HepG2 (cell line): Measurements from ENCODE around the gene AGTRAP. TPM values are rescaled to one million over a fixed set of nuclear protein-coding genes. Genes with fewer than 3 reads are reported as not detected.

Experiments
- ATAC-seq: fragments of 200-7000 bp; cut with Tn5 transposase; 3 replicates; pipeline ENCODE4 v1.9.1; 2020; ENCODE audit warnings: mild to moderate bottlenecking, moderate library complexity
- BruUV-seq: library from RNA; stranded (reverse); fragments of 400-500 nt; replicated peaks from 2 replicates; lab custom pipeline; 2021; lab: Mats Ljungman, UMichigan
- CTCF ChIA-PET: fragments of 300-600 bp; formaldehyde crosslinking; extraction: SDS; loops from one replicate; lab custom pipeline; 2021; ENCODE audit warnings: low total read pairs, inconsistent platforms, low intra/inter-chr PET ratio; lab: Yijun Ruan, JAX
- POLR2A ChIA-PET: fragments of 350-600 bp; sonication (Branson Sonifier 250); formaldehyde crosslinking; loops from one replicate; lab custom pipeline; 2020; ENCODE audit warnings: antibody characterized with exemption, inconsistent platforms; lab: Yijun Ruan, JAX
- DNase-seq: peaks from one replicate; pipeline ENCODE4 v3.0.0-alpha.2; 2015; ENCODE audit warnings: low spot score
- FAIRE-seq: peaks from 3 replicates; lab custom pipeline; 2011; peaks lifted over from hg19 to GRCh38; lab: Jason Lieb, UNC
- H2AFZ ChIP-seq: one replicate; pipeline ENCODE4 v1.6.1; 2011; ENCODE audit warnings: low read length, inconsistent platforms
- H3K27ac ChIP-seq: fragments of 300-600 bp; 3 replicates; pipeline ENCODE4 v1.8.0; 2011; ENCODE audit warnings: mixed run types, mild to moderate bottlenecking, mixed read lengths, low read length, inconsistent platforms; ENCODE audit not compliant: insufficient read depth; ENCODE audit errors: extremely low read length
- H3K27me3 ChIP-seq, 2 experiments: fragments of 200-600 bp in 1 of 2; 2 replicates in 1 of 2; 3 replicates in 1 of 2; pipeline versions ENCODE4 v1.6.0 to v1.8.0; 2011; ENCODE audit warnings: low read length in 2 of 2, mild to moderate bottlenecking in 2 of 2, moderate library complexity in 2 of 2, inconsistent platforms in 1 of 2; ENCODE audit not compliant: insufficient read depth in 2 of 2, control insufficient read depth in 1 of 2
- H3K36me3 ChIP-seq, 2 experiments: fragments of 200-600 bp in 1 of 2; replicated peaks in 1 of 2; 2 replicates in 1 of 2; 3 replicates in 1 of 2; pipeline versions ENCODE4 v1.5.1 to v1.8.0; 2011; ENCODE audit warnings: low read length in 2 of 2, inconsistent platforms in 1 of 2; ENCODE audit not compliant: insufficient read depth in 2 of 2, control insufficient read depth in 1 of 2
- H3K4me1 ChIP-seq: 2 replicates; pipeline ENCODE4 v1.5.1; 2012; ENCODE audit warnings: low read length, inconsistent platforms; ENCODE audit not compliant: insufficient read depth
- H3K4me2 ChIP-seq: 2 replicates; pipeline ENCODE4 v1.6.0; 2011; ENCODE audit warnings: low read depth, low read length, inconsistent platforms
- H3K4me3 ChIP-seq, 3 experiments: fragments of 200-600 bp in 1 of 3; sonication (generic), shearing (Covaris generic) in 1 of 3; replicated peaks in 1 of 3; 2 replicates each; pipeline ENCODE4 v1.5.1; 2011 to 2016; ENCODE audit warnings: low read length in 3 of 3, inconsistent platforms in 2 of 3, low read depth in 2 of 3, mild to moderate bottlenecking in 2 of 3, control low read depth in 1 of 3, mixed read lengths in 1 of 3; ENCODE audit not compliant: insufficient read depth in 1 of 3
- H3K79me2 ChIP-seq: one replicate; pipeline ENCODE4 v1.6.1; 2011; ENCODE audit warnings: low read length, inconsistent platforms; ENCODE audit not compliant: insufficient read depth
- H3K9ac ChIP-seq: 2 replicates; pipeline ENCODE4 v1.6.0; 2011; ENCODE audit warnings: mild to moderate bottlenecking, low read depth, low read length, inconsistent platforms; ENCODE audit not compliant: insufficient read depth
- H3K9me3 ChIP-seq: 2 replicates; pipeline ENCODE4 v1.5.1; 2012; ENCODE audit warnings: mild to moderate bottlenecking, low read length
- H4K20me1 ChIP-seq: 2 replicates; pipeline ENCODE4 v1.6.0; 2011; ENCODE audit warnings: inconsistent platforms, mild to moderate bottlenecking, low read length, moderate library complexity; ENCODE audit not compliant: insufficient read depth
- ADNP ChIP-seq: sonication (generic); formaldehyde crosslinking; IDR thresholded peaks from 2 replicates; pipeline ENCODE4 v1.4.0; 2020; ENCODE audit warnings: missing genetic modification reagents
- CHD2 ChIP-seq: IDR thresholded peaks from 2 replicates; pipeline ENCODE4 v1.6.1; 2011; ENCODE audit warnings: low read depth, low read length, improper control_type of control experiment
- EZH2 ChIP-seq: conservative IDR thresholded peaks from 2 replicates; pipeline ENCODE4 v1.6.1; 2012; ENCODE audit warnings: mild to moderate bottlenecking, low read depth, low read length, moderate library complexity
- FIP1L1 ChIP-seq: fragments of 200-400 bp; formaldehyde crosslinking; IDR thresholded peaks from 2 replicates; pipeline ENCODE4 v1.6.1; 2018; ENCODE audit warnings: low read depth, mild to moderate bottlenecking, low read length, moderate library complexity, borderline replicate concordance; ENCODE audit not compliant: insufficient read depth
- ISL2 ChIP-seq: sonication (generic); formaldehyde crosslinking; IDR thresholded peaks from 2 replicates; pipeline ENCODE4 v1.5.0; 2020; ENCODE audit warnings: missing genetic modification reagents
- MIXL1 ChIP-seq: IDR thresholded peaks from 2 replicates; pipeline ENCODE4 v1.6.1; 2016
- SIN3A ChIP-seq: IDR thresholded peaks from 2 replicates; pipeline ENCODE4 v1.6.1; 2011; ENCODE audit warnings: low read depth, mild to moderate bottlenecking, control low read depth, low read length, borderline replicate concordance
- SMAD1 ChIP-seq: sonication (generic); formaldehyde crosslinking; IDR thresholded peaks from 2 replicates; pipeline ENCODE4 v1.4.0; 2020; ENCODE audit warnings: missing genetic modification reagents, low read depth, mild to moderate bottlenecking, borderline replicate concordance
- SOX6 ChIP-seq, 2 experiments: fragments of 450-650 bp in 1 of 2; sonication (generic) in 1 of 2; formaldehyde crosslinking in 1 of 2; IDR thresholded peaks; 2 replicates each; pipeline versions ENCODE4 v1.4.0 to v1.6.1; 2017 to 2020; ENCODE audit warnings: antibody characterized with exemption in 1 of 2, mild to moderate bottlenecking in 1 of 2, missing genetic modification reagents in 1 of 2
- ZBTB7A ChIP-seq: sonication (generic); formaldehyde crosslinking; IDR thresholded peaks from 2 replicates; pipeline ENCODE4 v1.8.0; 2022; ENCODE audit warnings: mild to moderate bottlenecking, missing genetic modification reagents
- ZNF251 ChIP-seq: sonication (generic); formaldehyde crosslinking; IDR thresholded peaks from 2 replicates; pipeline ENCODE4 v1.9.0; 2021; ENCODE audit warnings: mild to moderate bottlenecking, missing genetic modification reagents
- ZNF34 ChIP-seq: sonication (generic); formaldehyde crosslinking; IDR thresholded peaks from 2 replicates; pipeline ENCODE4 v1.4.0; 2020; ENCODE audit warnings: mild to moderate bottlenecking, missing genetic modification reagents, borderline replicate concordance
- ZNF83 ChIP-seq: sonication (generic); formaldehyde crosslinking; IDR thresholded peaks from 2 replicates; pipeline ENCODE4 v1.4.0; 2020; ENCODE audit warnings: missing genetic modification reagents, mild to moderate bottlenecking, borderline replicate concordance
- ZSCAN29 ChIP-seq: sonication (generic); formaldehyde crosslinking; conservative IDR thresholded peaks from 2 replicates; pipeline ENCODE4 v1.4.0; 2020; ENCODE audit warnings: mild to moderate bottlenecking, missing genetic modification reagents
- WGBS: methylation state at CpG from one replicate; pipeline ENCODE4 v1.1.6; 2017; ENCODE audit warnings: low lambda C conversion rate; 5-methylcytosine and 5-hydroxymethylcytosine counted together
- in situ Hi-C: cut with HindIII; loops from 2 replicates; pipeline ENCODE4 v1.10.0; 2017; ENCODE audit warnings: low pct_unique_long_range_greater_than_20kb; ENCODE audit not compliant: extremely low pct_ligation_motif_present
- intact Hi-C: fragments of 100-400 bp; cut with micrococcal nuclease; formaldehyde crosslinking; loops from one replicate; pipeline ENCODE4 v1.10.0; 2022; ENCODE audit not compliant: unreplicated experiment
- polyA plus RNA-seq, 8 experiments: library from polyadenylated mRNA; depleted of rRNA in 3 of 8; stranded (reverse) in 7 of 8; unstranded in 1 of 8; fragments of >200 nt; fragmentation: Illumina TruSeq in 4 of 8; extraction: Trizol in 4 of 8; gene quantifications; 2 replicates each; pipeline versions ENCODE4 v1.2.1 to v1.2.3, GENCODE V29; 2011 to 2016; ENCODE audit warnings: low read depth in 4 of 8, missing spikeins in 1 of 8, mixed read lengths in 1 of 8; ENCODE audit not compliant: insufficient read depth in 1 of 8
- total RNA-seq, 5 experiments: library from RNA; depleted of rRNA; stranded (reverse); fragments of >200 nt; fragmentation: Illumina TruSeq; extraction: Trizol; gene quantifications; 2 replicates each; pipeline ENCODE4 v1.2.3, GENCODE V29; 2016; ENCODE audit warnings: low read depth in 1 of 5
- TF ChIP-seq, protein P1 (sequence below): IDR thresholded peaks from 2 replicates; pipeline ENCODE4 v1.6.1; 2016; ENCODE audit warnings: missing genetic modification reagents, missing compliant biosample characterization
- TF ChIP-seq, protein P2 (sequence below): sonication (generic); formaldehyde crosslinking; conservative IDR thresholded peaks from 2 replicates; pipeline ENCODE4 v1.5.0; 2020; ENCODE audit warnings: missing genetic modification reagents

Gene AGTRAP
- total and polyA plus RNA-seq, 2 of the 13 experiments (the other 11 are each of a cell fraction or from before 2014, with no cell fraction given) = 28.3 to 32.0 TPM

DNA sequence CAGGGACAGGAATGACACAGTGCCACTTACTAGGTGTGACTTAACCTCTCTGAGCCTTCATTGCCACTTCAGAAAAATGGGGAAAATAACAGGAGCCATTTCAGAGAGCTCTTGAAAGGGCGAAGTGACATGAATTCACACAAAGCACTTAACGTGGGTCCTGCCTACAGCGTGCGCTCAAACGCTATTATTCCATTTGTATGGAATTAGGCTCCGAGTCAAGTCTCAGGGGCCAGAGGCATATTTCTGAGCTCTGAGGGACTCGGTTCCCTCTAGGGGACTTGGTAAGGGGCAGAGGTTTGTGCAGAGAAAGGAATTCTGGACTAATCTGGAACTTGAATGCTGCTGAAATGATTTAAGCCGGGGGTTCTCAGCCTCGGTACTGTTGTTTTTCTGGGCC is 30.3 kb upstream of the AGTRAP start:
- CTCF ChIA-PET = no interaction called here
- TF ChIP-seq EZH2 (0 out of 2 replicates have a peak, but pooled peaks have one; percentile 3), FIP1L1 (no peak)

DNA sequence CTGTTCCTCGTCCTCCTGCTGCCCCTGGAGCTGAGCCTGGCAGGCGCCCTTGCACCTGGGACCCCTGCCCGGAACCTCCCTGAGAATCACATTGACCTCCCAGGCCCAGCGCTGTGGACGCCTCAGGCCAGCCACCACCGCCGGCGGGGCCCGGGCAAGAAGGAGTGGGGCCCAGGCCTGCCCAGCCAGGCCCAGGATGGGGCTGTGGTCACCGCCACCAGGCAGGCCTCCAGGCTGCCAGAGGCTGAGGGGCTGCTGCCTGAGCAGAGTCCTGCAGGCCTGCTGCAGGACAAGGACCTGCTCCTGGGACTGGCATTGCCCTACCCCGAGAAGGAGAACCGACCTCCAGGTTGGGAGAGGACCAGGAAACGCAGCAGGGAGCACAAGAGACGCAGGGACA is 29.6 kb upstream of the AGTRAP start:
- intact Hi-C loops (no loop called here), in situ Hi-C loops (no loop called here)
- Histone ChIP-seq H3K9ac (no peak overlapping the region), H3K4me3 (no peak overlapping the region), H3K36me3 (no peaks in the 10 kb centered on the region), H3K27ac (no peak overlapping the region), H3K4me1 (peaks cover 13% of the 10 kb centered on the region), H2AFZ (no peak overlapping the region), H3K79me2 (no peaks in the 10 kb centered on the region), H3K27me3 (peaks cover 17 to 57% of the 10 kb centered on the region in 2 experiments), H4K20me1 (no peaks in the 10 kb centered on the region), H3K4me2 (no peak overlapping the region), H3K9me3 (no peaks in the 10 kb centered on the region)
- DNase-seq = no peak
- no peak for TF ChIP-seq ZSCAN29 (CRISPR knock-in tag)
- TF ChIP-seq ISL2 (CRISPR knock-in tag) = no peak
- no peak for TF ChIP-seq ZNF34 (CRISPR knock-in tag)
- no peak for TF ChIP-seq MIXL1
- TF ChIP-seq ZBTB7A (CRISPR knock-in tag) = no peak
- TF ChIP-seq, protein P1, sequence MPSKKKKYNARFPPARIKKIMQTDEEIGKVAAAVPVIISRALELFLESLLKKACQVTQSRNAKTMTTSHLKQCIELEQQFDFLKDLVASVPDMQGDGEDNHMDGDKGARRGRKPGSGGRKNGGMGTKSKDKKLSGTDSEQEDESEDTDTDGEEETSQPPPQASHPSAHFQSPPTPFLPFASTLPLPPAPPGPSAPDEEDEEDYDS (CRISPR knock-in tag) = no peak
- TF ChIP-seq CHD2 = no peak
- no peak for TF ChIP-seq ZNF83 (CRISPR knock-in tag)
- no peak for TF ChIP-seq SIN3A
- TF ChIP-seq ZNF251 = no peak
- no peak for TF ChIP-seq SMAD1
- no peak for TF ChIP-seq SOX6 (IDR thresholded peaks at IDR 0.05)
- TF ChIP-seq SOX6 (CRISPR knock-in tag; IDR thresholded peaks at IDR 0.05) = no peak
- no peak for TF ChIP-seq ADNP
- TF ChIP-seq, protein P2, sequence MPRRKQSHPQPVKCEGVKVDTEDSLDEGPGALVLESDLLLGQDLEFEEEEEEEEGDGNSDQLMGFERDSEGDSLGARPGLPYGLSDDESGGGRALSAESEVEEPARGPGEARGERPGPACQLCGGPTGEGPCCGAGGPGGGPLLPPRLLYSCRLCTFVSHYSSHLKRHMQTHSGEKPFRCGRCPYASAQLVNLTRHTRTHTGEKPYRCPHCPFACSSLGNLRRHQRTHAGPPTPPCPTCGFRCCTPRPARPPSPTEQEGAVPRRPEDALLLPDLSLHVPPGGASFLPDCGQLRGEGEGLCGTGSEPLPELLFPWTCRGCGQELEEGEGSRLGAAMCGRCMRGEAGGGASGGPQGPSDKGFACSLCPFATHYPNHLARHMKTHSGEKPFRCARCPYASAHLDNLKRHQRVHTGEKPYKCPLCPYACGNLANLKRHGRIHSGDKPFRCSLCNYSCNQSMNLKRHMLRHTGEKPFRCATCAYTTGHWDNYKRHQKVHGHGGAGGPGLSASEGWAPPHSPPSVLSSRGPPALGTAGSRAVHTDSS (CRISPR knock-in tag) = no peak
- ChIA-PET POLR2A (no interaction called here), CTCF (no interaction called here)
- no peak for FAIRE-seq
- no peak for ATAC-seq
- 36% methylated on average over 4 of the region's 14 CpGs for WGBS
- no TSS peak for BruUV-seq

More for the DNA sequence above, 30.3 kb upstream of the AGTRAP start:
- in situ Hi-C loops (no loop called here), intact Hi-C loops (no loop called here)
- no peak overlapping the region for H2AFZ ChIP-seq
- H3K4me3 ChIP-seq = no peak overlapping the region
- POLR2A ChIA-PET = no interaction called here
- no peaks in the 10 kb centered on the region for H4K20me1 ChIP-seq
- no peak overlapping the region for H3K4me2 ChIP-seq
- WGBS = 27% methylated on average over 7 of the region's 9 CpGs
- H3K27me3 ChIP-seq = peaks cover 18 to 63% of the 10 kb centered on the region in 2 experiments
- no peaks in the 10 kb centered on the region for H3K36me3 ChIP-seq
- no peak for FAIRE-seq
- no peak for ATAC-seq
- no peak overlapping the region for H3K27ac ChIP-seq
- no peak overlapping the region for H3K9ac ChIP-seq
- no peaks in the 10 kb centered on the region for H3K9me3 ChIP-seq
- H3K4me1 ChIP-seq = peaks cover 13% of the 10 kb centered on the region
- no TSS peak for BruUV-seq
- no peaks in the 10 kb centered on the region for H3K79me2 ChIP-seq
- DNase-seq = no peak
